ENCODE results near the gene PTPRN.

- no peak for TF ChIP-seq ELF4 (IDR thresholded peaks at IDR 0.05)
- no peak for TF ChIP-seq TARDBP (IDR thresholded peaks at IDR 0.05)
- no peak for TF ChIP-seq SP1 (IDR thresholded peaks at IDR 0.05)
- TF ChIP-seq FOXA1 (IDR thresholded peaks at IDR 0.05) = no peak
- no peak for TF ChIP-seq L3MBTL2 (conservative IDR thresholded peaks at IDR 0.05)
- TF ChIP-seq, protein P1, sequence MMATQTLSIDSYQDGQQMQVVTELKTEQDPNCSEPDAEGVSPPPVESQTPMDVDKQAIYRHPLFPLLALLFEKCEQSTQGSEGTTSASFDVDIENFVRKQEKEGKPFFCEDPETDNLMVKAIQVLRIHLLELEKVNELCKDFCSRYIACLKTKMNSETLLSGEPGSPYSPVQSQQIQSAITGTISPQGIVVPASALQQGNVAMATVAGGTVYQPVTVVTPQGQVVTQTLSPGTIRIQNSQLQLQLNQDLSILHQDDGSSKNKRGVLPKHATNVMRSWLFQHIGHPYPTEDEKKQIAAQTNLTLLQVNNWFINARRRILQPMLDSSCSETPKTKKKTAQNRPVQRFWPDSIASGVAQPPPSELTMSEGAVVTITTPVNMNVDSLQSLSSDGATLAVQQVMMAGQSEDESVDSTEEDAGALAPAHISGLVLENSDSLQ (IDR thresholded peaks at IDR 0.05) = no peak
- no peak for TF ChIP-seq ARNT (IDR thresholded peaks at IDR 0.05)
- no peak for TF ChIP-seq BHLHE40 (IDR thresholded peaks at IDR 0.05; ENCODE audit: borderline replicate concordance)
- no peak for TF ChIP-seq FOXM1 (IDR thresholded peaks at IDR 0.05; ENCODE audit: borderline replicate concordance)
- TF ChIP-seq NFRKB (IDR thresholded peaks at IDR 0.05) = no peak
- TF ChIP-seq ZNF384 (IDR thresholded peaks at IDR 0.05) = no peak
- TF ChIP-seq FOXK2 (IDR thresholded peaks at IDR 0.05) = no peak
These were observed 42.3 kb downstream of the PTPRN start for GRCh38 chr2:219266886-219267285.

Data from HEK293T (cell line).